HCT116 (cell line): Measurements from ENCODE around the gene BLACAT1. TPM values are rescaled to one million over a fixed set of nuclear protein-coding genes. Genes with fewer than 3 reads are reported as not detected.
"Not testable (repeated sequence)": the region's sequence is repeated elsewhere in the genome, so short reads cannot be mapped to it uniquely, and the experiment has no call there.

Experiments
- ATAC-seq: fragments of 200-7000 bp; cut with Tn5 transposase; 2 replicates; pipeline ENCODE4 v1.9.1; 2020; ENCODE audit warnings: mild to moderate bottlenecking, moderate library complexity
- BruUV-seq: library from RNA; stranded (reverse); fragments of 400-500 nt; replicated peaks from 2 replicates; lab custom pipeline; 2021; lab: Mats Ljungman, UMichigan
- CTCF ChIA-PET: fragments of 300-600 bp; sonication (Branson Sonifier 250); formaldehyde crosslinking; loops from one replicate; lab custom pipeline; 2021; ENCODE audit warnings: antibody characterized with exemption; lab: Charles Lee
- POLR2A ChIA-PET: fragments of 300-600, 350-600 bp; sonication (Branson Sonifier 250); formaldehyde crosslinking; loops from one replicate; lab custom pipeline; 2021; ENCODE audit warnings: antibody characterized with exemption; lab: Charles Lee
- RAD21 ChIA-PET, 2 experiments: fragments of 300-600 bp; sonication (Branson Sonifier 250); formaldehyde crosslinking; loops; one replicate each; lab custom pipeline; 2023; ENCODE audit warnings: low total read pairs in 2 of 2; ENCODE audit not compliant: uncharacterized antibody in 2 of 2, unreplicated experiment in 2 of 2, low non-redundant PET in 1 of 2; lab: Charles Lee
- DNase-seq: peaks from one replicate; pipeline ENCODE4 v3.0.0-alpha.2; 2010; ENCODE audit warnings: low read depth, low spot score
- H2AFZ ChIP-seq: fragments of 200-600 bp; shearing (Covaris generic), sonication (generic); 2 replicates; pipeline ENCODE4 v1.6.1; 2017; ENCODE audit warnings: low read depth, mixed run types, mixed read lengths, antibody characterized with exemption, low read length; ENCODE audit not compliant: poor library complexity, severe bottlenecking
- H3K27ac ChIP-seq: 2 replicates; pipeline ENCODE4 v1.5.1; 2012; ENCODE audit warnings: low read depth, low read length
- H3K27me3 ChIP-seq: fragments of 200-600 bp; sonication (generic); 2 replicates; pipeline ENCODE4 v1.6.1; 2016; ENCODE audit warnings: mixed run types, low read length, mixed read lengths; ENCODE audit not compliant: insufficient read depth
- H3K36me3 ChIP-seq, 2 experiments: fragments of 200-500 bp in 1 of 2; fragments of 200-600 bp in 1 of 2; sonication (Bioruptor generic) in 1 of 2; sonication (generic) in 1 of 2; 2 replicates each; pipeline versions ENCODE4 v1.5.1 to v1.6.1; 2014 to 2016; ENCODE audit warnings: low read length in 2 of 2, inconsistent platforms in 1 of 2, mixed read lengths in 1 of 2, mixed run types in 1 of 2; ENCODE audit not compliant: insufficient read depth in 2 of 2, control insufficient read depth in 1 of 2
- H3K4me1 ChIP-seq, 2 experiments: fragments of 200-600 bp in 1 of 2; sonication (generic) in 1 of 2; 2 replicates each; pipeline versions ENCODE4 v1.5.1 to v1.6.1; 2012 to 2017; ENCODE audit warnings: low read length in 2 of 2, inconsistent platforms in 1 of 2, mild to moderate bottlenecking in 1 of 2, mixed read lengths in 1 of 2, mixed run types in 1 of 2, moderate library complexity in 1 of 2; ENCODE audit not compliant: insufficient read depth in 2 of 2, control insufficient read depth in 1 of 2
- H3K4me2 ChIP-seq: fragments of 200-600 bp; sonication (generic); 2 replicates; pipeline ENCODE4 v1.6.1; 2017; ENCODE audit warnings: mixed run types, low read length, mixed read lengths
- H3K4me3 ChIP-seq, 2 experiments: fragments of 200-600 bp in 1 of 2; sonication (generic) in 1 of 2; replicated peaks in 1 of 2; 2 replicates each; pipeline ENCODE4 v1.5.1; 2011 to 2016; ENCODE audit warnings: low read length in 2 of 2, control low read depth in 1 of 2, low read depth in 1 of 2, mild to moderate bottlenecking in 1 of 2, mixed read lengths in 1 of 2, mixed run types in 1 of 2
- H3K79me2 ChIP-seq: fragments of 200-600 bp; sonication (generic); 2 replicates; pipeline ENCODE4 v1.6.1; 2017; ENCODE audit warnings: mild to moderate bottlenecking, mixed run types, low read length, moderate library complexity, mixed read lengths; ENCODE audit not compliant: insufficient read depth
- H3K9ac ChIP-seq: fragments of 200-600 bp; sonication (generic); 2 replicates; pipeline ENCODE4 v1.6.1; 2016; ENCODE audit warnings: low read length, mixed read lengths
- H3K9me2 ChIP-seq: fragments of 200-600 bp; sonication (generic), shearing (Covaris generic); 2 replicates; pipeline ENCODE4 v1.6.1; 2017; ENCODE audit warnings: mixed run types, mild to moderate bottlenecking, moderate library complexity; ENCODE audit not compliant: insufficient read depth
- H3K9me3 ChIP-seq, 2 experiments: fragments of 200-500 bp in 1 of 2; fragments of 200-600 bp in 1 of 2; sonication (Bioruptor generic) in 1 of 2; sonication (generic) in 1 of 2; 2 replicates each; pipeline ENCODE4 v1.6.1; 2014 to 2017; ENCODE audit warnings: low read length in 2 of 2, mixed read lengths in 2 of 2, inconsistent platforms in 1 of 2, low read depth in 1 of 2, mild to moderate bottlenecking in 1 of 2, mixed run types in 1 of 2, moderate library complexity in 1 of 2; ENCODE audit not compliant: control insufficient read depth in 1 of 2, insufficient read depth in 1 of 2
- H4K20me1 ChIP-seq: fragments of 200-600 bp; sonication (generic), shearing (Covaris generic); 2 replicates; pipeline ENCODE4 v1.6.1; 2017; ENCODE audit warnings: mixed run types, mild to moderate bottlenecking, moderate library complexity; ENCODE audit not compliant: insufficient read depth
- CBX3 ChIP-seq: IDR thresholded peaks from 2 replicates; pipeline ENCODE4 v1.6.1; 2012; ENCODE audit warnings: low read depth
- EGR1 ChIP-seq: IDR thresholded peaks from 2 replicates; pipeline ENCODE4 v1.6.1; 2012; ENCODE audit warnings: low read depth
- JUND ChIP-seq: IDR thresholded peaks from 2 replicates; pipeline ENCODE4 v1.6.1; 2012
- POLR2AphosphoS5 ChIP-seq: IDR thresholded peaks from 2 replicates; pipeline ENCODE4 v1.6.1; 2011; ENCODE audit warnings: mild to moderate bottlenecking, low read depth, low read length, moderate library complexity
- SIN3A ChIP-seq: IDR thresholded peaks from 2 replicates; pipeline ENCODE4 v1.6.1; 2012; ENCODE audit warnings: low read depth
- SP1 ChIP-seq: IDR thresholded peaks from 2 replicates; pipeline ENCODE4 v1.6.1; 2012; ENCODE audit warnings: low read depth
- TCF7L2 ChIP-seq: IDR thresholded peaks from 2 replicates; pipeline ENCODE4 v1.7.0; 2011; ENCODE audit warnings: borderline replicate concordance, inconsistent platforms; ENCODE audit not compliant: insufficient read depth, insufficient read length; ENCODE audit errors: extremely low read depth
- YY1 ChIP-seq: IDR thresholded peaks from 2 replicates; pipeline ENCODE4 v1.6.1; 2011; ENCODE audit warnings: low read length, low read depth, moderate library complexity, mild to moderate bottlenecking; ENCODE audit not compliant: insufficient replicate concordance; ENCODE audit errors: extremely low read depth
- ZNF274 ChIP-seq: fragments of 200-500 bp; sonication (Bioruptor generic); IDR thresholded peaks from 2 replicates; pipeline ENCODE4 v1.6.1; 2014; ENCODE audit warnings: mild to moderate bottlenecking, low read depth, low read length, inconsistent platforms
- intact Hi-C: fragments of 100-400 bp; cut with micrococcal nuclease; formaldehyde crosslinking; loops from 2 replicates; pipeline ENCODE4 v1.10.0; 2022
- total RNA-seq: library from RNA; stranded (reverse); gene quantifications from one replicate; pipeline ENCODE4 v1.2.1, GENCODE V29; 2021; ENCODE audit not compliant: unreplicated experiment
- TF ChIP-seq, protein P1 (sequence below): IDR thresholded peaks from 2 replicates; pipeline ENCODE4 v1.6.1; 2012
- TF ChIP-seq, protein P2 (sequence below): IDR thresholded peaks from 2 replicates; pipeline ENCODE4 v1.6.1; 2011; ENCODE audit warnings: mild to moderate bottlenecking, low read length, moderate library complexity; ENCODE audit not compliant: insufficient replicate concordance; ENCODE audit errors: extremely low read depth

Gene BLACAT1
- total RNA-seq, 1 experiment from 2014 or later, result 3.9 TPM

DNA sequence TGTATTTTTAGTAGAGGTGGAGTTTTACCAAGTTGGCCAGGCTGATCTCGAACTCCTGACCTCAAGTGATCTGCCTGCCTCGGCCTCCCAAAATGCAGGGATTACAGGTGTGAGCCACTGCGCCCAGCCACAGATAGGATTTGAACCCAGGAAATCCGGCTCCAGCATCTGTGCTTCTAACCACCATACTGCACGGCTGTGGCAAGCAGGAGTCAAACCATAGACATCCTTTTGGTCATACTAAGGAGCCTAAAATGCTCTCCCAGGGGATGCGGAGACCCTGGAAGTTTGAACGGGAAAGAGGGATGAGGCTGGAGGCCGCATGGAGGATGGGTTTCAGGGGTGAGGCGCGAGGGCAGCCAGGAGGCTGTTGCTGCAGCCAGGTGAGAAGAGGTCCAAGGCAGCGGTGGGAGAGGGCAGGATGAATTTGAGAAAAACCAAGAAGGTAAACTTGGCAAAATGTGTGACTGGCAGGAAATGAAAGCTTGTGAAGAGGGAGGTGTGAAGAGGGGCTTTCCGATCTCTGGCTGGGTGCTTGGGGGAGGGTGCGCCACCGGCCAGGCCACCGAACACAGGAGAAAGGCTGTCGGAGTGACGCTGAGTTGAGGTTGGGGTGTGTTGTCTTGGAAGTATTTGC is 24.6 kb upstream of the BLACAT1 start:
- H3K4me3 ChIP-seq, result no peak overlapping the region
- TF ChIP-seq YY1, result no peak
- no peak for TF ChIP-seq POLR2AphosphoS5
- no peak for TF ChIP-seq SIN3A
- no peak for TF ChIP-seq CBX3
- TF ChIP-seq, protein P1, sequence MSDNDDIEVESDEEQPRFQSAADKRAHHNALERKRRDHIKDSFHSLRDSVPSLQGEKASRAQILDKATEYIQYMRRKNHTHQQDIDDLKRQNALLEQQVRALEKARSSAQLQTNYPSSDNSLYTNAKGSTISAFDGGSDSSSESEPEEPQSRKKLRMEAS, result no peak
- TF ChIP-seq, protein P2, sequence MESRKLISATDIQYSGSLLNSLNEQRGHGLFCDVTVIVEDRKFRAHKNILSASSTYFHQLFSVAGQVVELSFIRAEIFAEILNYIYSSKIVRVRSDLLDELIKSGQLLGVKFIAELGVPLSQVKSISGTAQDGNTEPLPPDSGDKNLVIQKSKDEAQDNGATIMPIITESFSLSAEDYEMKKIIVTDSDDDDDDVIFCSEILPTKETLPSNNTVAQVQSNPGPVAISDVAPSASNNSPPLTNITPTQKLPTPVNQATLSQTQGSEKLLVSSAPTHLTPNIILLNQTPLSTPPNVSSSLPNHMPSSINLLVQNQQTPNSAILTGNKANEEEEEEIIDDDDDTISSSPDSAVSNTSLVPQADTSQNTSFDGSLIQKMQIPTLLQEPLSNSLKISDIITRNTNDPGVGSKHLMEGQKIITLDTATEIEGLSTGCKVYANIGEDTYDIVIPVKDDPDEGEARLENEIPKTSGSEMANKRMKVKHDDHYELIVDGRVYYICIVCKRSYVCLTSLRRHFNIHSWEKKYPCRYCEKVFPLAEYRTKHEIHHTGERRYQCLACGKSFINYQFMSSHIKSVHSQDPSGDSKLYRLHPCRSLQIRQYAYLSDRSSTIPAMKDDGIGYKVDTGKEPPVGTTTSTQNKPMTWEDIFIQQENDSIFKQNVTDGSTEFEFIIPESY, result no peak
- TF ChIP-seq SP1, result no peak
- no peak for TF ChIP-seq JUND
- no peak for TF ChIP-seq ZNF274
- TF ChIP-seq TCF7L2, result no peak
- no peak for TF ChIP-seq EGR1
- TF ChIP-seq, all 23 proteins: peak for 0
- Histone ChIP-seq H3K36me3 (no peaks in the 10 kb centered on the region), H2AFZ (no peak overlapping the region), H3K4me2 (no peak overlapping the region), H3K9me3 (peaks cover 0 to 4% of the 10 kb centered on the region in 2 experiments; a peak in 1 of 4 replicates), H3K27me3 (peaks cover 18% of the 10 kb centered on the region), H4K20me1 (no peaks in the 10 kb centered on the region), H3K9ac (no peak overlapping the region), H3K27ac (no peak overlapping the region), H3K4me1 (peaks cover 10 to 20% of the 10 kb centered on the region in 2 experiments), H3K79me2 (no peaks in the 10 kb centered on the region), H3K9me2 (no peaks in the 10 kb centered on the region)
- no peak for DNase-seq
- no TSS peak for BruUV-seq
- POLR2A ChIA-PET, result no interaction called here
- intact Hi-C loops, result no loop called here
- CTCF ChIA-PET, result interaction anchor here (0.9 to 1.0 kb wide), 2 partner anchors 30 to 83 kb away, joined by 3 to 4 read pairs; no protein-coding TSS in a partner anchor
- RAD21 ChIA-PET, result no interaction called here
- ATAC-seq, result no peak

DNA sequence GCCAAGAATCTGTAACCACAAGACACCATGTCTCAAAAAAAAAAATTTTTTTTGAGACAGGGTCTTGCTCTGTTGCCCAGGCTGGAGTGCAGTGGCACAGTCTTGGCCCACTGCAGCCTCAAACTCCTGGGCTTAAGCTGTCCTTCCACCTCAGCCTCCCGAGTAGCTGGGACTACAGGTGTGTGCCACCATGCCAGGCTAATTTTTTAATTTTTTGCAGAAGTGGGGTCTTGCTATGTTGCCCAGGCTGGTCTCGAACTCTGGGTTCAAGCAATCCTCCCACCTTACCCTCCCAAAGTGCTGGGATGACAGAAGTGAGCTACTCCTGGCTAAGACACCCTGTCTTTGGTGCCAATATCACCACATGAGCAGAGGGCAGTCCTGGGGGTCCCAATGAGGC is 23.1 kb upstream of the BLACAT1 start:
- H2AFZ ChIP-seq, H3K27ac ChIP-seq, H3K9me2 ChIP-seq, H3K36me3 ChIP-seq, BruUV-seq, DNase-seq, H3K4me3 ChIP-seq, H3K4me2 ChIP-seq, ATAC-seq, H3K9ac ChIP-seq, H3K79me2 ChIP-seq, H3K9me3 ChIP-seq, intact Hi-C loops, H4K20me1 ChIP-seq: not testable (repeated sequence)
- Histone ChIP-seq H3K27me3 (peaks cover 14% of the 10 kb centered on the region; the same call in 1 of the 2 replicates), H3K4me1 (peaks cover 10 to 15% of the 10 kb centered on the region in 2 experiments)
- ChIA-PET CTCF (interaction anchor here (1.2 to 1.5 kb wide), 2 partner anchors 55 to 82 kb away, joined by 4 to 7 read pairs; no protein-coding TSS in a partner anchor), RAD21 (interaction anchor here in 1 of 2 experiments (1.2 kb wide), 1 partner anchor 40 kb away, joined by 4 read pairs; no protein-coding TSS in a partner anchor), POLR2A (interaction anchor here (1.6 kb wide), 1 partner anchor 29 kb away, joined by 10 read pairs; no protein-coding TSS in a partner anchor)
